Ectodermal cell (in vitro differentiated cells): ENCODE measurements around the gene NMT2.

Source experiments
- H3K27ac ChIP-seq: 2 replicates; pipeline ENCODE4 v1.7.0; 2013; ENCODE audit warnings: mild to moderate bottlenecking, low read depth, low read length; ENCODE audit not compliant: insufficient read depth, poor library complexity, severe bottlenecking
- H3K27me3 ChIP-seq: 2 replicates; pipeline ENCODE4 v1.7.0; 2013; ENCODE audit warnings: mild to moderate bottlenecking, low read length; ENCODE audit not compliant: insufficient read depth, control insufficient read depth, poor library complexity, severe bottlenecking
- H3K36me3 ChIP-seq: one replicate; pipeline ENCODE4 v1.7.0; 2013; ENCODE audit warnings: low read length; ENCODE audit not compliant: control insufficient read depth, insufficient read depth
- H3K4me1 ChIP-seq: one replicate; pipeline ENCODE4 v1.7.0; 2013; ENCODE audit warnings: low read length; ENCODE audit not compliant: control insufficient read depth, insufficient read depth
- H3K4me3 ChIP-seq: 2 replicates; pipeline ENCODE4 v1.7.0; 2013; ENCODE audit warnings: low read depth, low read length, control low read depth; ENCODE audit not compliant: insufficient read depth
- H3K9me3 ChIP-seq: 2 replicates; pipeline ENCODE4 v1.7.0; 2013; ENCODE audit warnings: mild to moderate bottlenecking, low read length, moderate library complexity; ENCODE audit not compliant: control insufficient read depth
- WGBS, 2 experiments: methylation state at CpG; one replicate each; pipeline ENCODE4 v1.1.7; 2013; ENCODE audit warnings: missing lambda C conversion rate in 2 of 2; 5-methylcytosine and 5-hydroxymethylcytosine counted together

The NMT2 gene

DNA sequence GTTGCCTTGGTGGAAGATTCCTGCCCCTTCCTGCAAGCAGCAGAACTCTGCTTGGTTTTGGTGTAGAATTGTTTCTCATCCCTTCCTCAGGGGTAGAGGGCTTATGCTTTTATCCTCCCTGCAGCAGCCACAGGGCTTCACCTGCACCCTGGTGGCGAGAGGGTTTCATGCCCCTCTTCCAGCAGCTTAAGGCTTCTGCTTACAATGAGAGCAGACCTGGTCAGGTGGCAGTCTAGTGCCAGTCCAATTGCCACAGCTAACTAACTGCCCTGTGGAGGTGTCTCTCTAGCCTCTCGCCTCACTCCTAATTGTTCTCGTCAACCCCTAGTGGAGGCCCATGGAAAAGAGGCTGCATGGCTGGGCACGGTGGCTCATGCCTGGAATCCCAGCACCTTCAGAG lies 99.3 kb downstream of the NMT2 start:
- H3K4me3 ChIP-seq = no peak overlapping the region
- H3K4me1 ChIP-seq = no peaks in the 10 kb centered on the region
- 72 to 79% methylated on average over 4 of the region's 4 CpGs for whole genome bisulfite sequencing, 2 experiments
- H3K36me3 ChIP-seq = peaks cover 6% of the 10 kb centered on the region
- no peaks in the 10 kb centered on the region for H3K27me3 ChIP-seq
- H3K27ac ChIP-seq = no peak overlapping the region
- H3K9me3 ChIP-seq = peaks cover 2% of the 10 kb centered on the region

DNA sequence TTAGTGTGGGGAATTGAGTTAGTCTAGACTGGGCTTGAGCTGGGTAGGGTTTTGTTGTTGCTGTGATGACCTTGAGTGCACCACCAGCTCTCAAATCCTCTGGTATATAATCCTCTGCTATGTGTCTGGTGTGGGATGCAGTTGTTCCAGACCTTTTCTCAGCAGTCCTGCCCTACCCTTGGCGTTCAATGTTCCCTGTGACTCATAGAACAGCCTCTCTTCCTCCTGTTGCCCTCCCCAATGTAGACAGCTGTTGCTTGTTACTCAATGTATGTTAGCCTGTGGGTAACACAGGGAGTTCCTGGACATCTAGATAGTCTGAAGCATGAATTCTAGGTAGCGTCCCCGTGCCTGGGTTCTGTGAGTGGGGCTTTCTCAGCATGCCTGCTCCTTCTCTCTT lies 99.7 kb downstream of the NMT2 start:
- Histone ChIP-seq H3K36me3 (peaks cover 6% of the 10 kb centered on the region), H3K4me3 (no peak overlapping the region), H3K27ac (no peak overlapping the region), H3K27me3 (no peaks in the 10 kb centered on the region), H3K9me3 (peaks cover 2% of the 10 kb centered on the region), H3K4me1 (no peaks in the 10 kb centered on the region)
- 92% methylated on average over 3 of the region's 3 CpGs for WGBS, 2 experiments

DNA sequence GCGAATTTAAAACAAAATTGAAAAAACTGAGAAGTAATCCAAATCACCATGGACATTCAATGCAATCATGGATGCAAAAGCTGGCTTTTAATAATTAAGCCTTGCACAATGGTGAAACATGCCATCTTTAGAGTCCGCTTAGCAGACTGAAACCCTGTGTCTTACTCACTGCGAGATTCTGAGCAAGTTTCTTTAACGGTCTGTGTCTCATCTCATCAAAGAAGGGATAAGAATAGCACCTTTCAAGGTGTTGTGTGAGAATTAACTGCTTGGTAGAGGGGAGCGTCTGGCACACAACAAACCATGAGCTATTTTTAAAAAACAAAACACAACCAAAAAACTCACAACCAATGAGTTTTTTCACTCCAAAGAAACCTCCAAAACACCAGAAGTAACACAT lies 101.3 kb downstream of the NMT2 start:
- no peak overlapping the region for H3K27ac ChIP-seq
- no peaks in the 10 kb centered on the region for H3K4me1 ChIP-seq
- 94 to 96% methylated on average over 4 to 5 of the region's 5 CpGs for WGBS, 2 experiments
- H3K4me3 ChIP-seq = no peak overlapping the region
- no peaks in the 10 kb centered on the region for H3K27me3 ChIP-seq
- no peaks in the 10 kb centered on the region for H3K36me3 ChIP-seq
- H3K9me3 ChIP-seq = peaks cover under 1% of the 10 kb centered on the region

DNA sequence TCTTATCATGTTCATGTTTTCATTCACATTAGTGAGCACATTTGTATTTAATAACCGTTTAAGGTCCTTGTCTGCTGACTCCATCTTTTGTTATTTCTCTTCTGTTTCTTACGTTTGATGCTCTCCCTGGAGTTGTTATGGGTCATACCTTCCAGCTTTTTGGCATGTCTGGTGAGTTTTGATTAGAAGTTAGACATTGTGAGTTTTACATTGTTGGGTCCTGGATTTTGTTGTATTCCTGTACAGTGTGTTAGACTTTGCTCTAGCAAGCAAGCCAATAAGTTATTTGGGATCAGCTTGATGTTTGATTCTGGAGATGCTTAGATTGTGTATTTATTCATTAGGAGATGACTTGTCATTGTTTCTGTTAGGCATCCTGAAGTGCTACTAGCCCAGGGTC lies 107.9 kb downstream of the NMT2 start:
- 86 to 89% methylated on average over 2 of the region's 2 CpGs for WGBS, 2 experiments
- no peaks in the 10 kb centered on the region for H3K27me3 ChIP-seq
- H3K9me3 ChIP-seq = no peaks in the 10 kb centered on the region
- H3K36me3 ChIP-seq = no peaks in the 10 kb centered on the region
- no peak overlapping the region for H3K4me3 ChIP-seq
- no peaks in the 10 kb centered on the region for H3K4me1 ChIP-seq
- no peak overlapping the region for H3K27ac ChIP-seq

DNA sequence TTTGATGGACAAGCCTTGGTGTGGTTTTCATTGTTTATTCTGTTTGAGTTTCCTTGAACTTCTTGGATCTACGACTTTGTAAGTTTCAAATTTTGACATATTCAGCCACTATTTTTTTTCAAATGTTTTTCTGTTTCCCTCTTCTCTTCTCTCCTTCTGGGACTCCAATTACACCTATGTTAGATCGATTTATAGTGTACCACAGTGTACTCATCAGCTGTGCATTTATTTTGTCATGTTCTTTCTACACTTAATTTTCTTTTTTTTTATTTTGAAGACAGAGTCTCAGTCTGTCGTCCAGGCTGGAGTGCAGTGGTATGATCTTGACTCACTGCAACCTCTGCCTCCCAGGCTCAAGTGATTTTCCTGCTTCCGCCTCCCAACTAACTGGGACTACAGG lies 108.6 kb downstream of the NMT2 start:
- Histone ChIP-seq H3K27me3 (no peaks in the 10 kb centered on the region), H3K9me3 (no peaks in the 10 kb centered on the region), H3K4me3 (no peak overlapping the region), H3K36me3 (no peaks in the 10 kb centered on the region), H3K27ac (no peak overlapping the region), H3K4me1 (no peaks in the 10 kb centered on the region)
- 93 to 97% methylated on average over 4 of the region's 4 CpGs for WGBS, 2 experiments

DNA sequence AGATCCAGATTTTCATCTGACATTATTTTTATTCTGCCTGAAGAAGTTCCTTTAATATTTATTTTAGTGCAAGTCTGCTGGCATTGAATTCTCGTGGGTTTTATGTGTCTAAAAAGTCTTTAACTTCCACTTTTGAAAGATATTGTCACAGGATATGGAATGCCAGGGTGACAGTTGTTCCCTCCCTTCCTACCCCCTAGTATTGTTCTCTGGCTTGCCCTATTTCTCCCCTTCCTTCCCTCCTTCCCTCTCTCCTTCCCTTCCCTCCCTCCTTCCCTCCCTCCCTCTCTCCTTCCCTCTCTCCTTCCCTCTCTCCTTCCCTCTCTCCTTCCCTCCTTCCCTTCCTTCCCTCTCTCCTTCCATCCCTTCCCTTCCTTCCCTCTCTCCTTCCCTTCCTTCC lies 109.8 kb downstream of the NMT2 start:
- Histone ChIP-seq H3K4me1 (no peaks in the 10 kb centered on the region), H3K9me3 (no peaks in the 10 kb centered on the region), H3K4me3 (no peak overlapping the region), H3K27ac (no peak overlapping the region), H3K36me3 (no peaks in the 10 kb centered on the region), H3K27me3 (no peaks in the 10 kb centered on the region)
- 82 to 89% methylated on average over 1 of the region's 1 CpG for WGBS, 2 experiments
